ENCODE data around the gene KNOP1.

Gene KNOP1

DNA sequence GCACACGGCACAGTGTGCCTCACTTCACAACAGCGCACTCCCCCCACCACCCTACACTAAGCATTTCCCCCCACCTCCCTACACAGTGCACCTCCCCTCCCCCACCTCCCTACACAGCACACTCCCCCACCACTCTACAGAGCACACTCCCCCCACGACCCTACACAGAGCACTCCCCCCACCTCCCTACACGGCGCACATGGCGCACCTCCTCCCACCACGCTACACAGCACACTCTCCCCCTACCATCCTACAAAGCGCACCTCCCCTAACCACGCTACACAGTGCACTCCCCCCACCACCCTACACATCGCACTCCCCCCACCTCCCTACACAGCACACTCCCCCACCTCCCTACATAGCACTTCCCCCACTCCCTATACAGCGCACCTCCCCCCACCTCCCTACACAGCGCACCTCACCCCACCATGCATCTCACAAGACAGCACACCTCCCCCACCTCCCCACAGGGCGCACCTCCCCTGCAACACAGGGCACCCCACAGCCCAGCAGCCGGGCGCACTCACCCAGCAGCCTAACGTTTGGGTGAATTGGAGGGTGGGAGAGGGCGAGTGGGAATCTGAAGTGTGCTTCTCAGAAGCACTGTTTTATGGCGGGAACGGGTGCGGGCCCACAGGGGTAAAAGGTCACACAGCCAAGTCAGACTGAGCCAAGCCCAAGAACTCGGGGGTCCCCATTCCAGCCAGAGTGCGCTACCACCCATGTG is 10.3 kb downstream of the KNOP1 start:
- no peak for DNase-seq (ENCODE audit: low read depth)

DNA sequence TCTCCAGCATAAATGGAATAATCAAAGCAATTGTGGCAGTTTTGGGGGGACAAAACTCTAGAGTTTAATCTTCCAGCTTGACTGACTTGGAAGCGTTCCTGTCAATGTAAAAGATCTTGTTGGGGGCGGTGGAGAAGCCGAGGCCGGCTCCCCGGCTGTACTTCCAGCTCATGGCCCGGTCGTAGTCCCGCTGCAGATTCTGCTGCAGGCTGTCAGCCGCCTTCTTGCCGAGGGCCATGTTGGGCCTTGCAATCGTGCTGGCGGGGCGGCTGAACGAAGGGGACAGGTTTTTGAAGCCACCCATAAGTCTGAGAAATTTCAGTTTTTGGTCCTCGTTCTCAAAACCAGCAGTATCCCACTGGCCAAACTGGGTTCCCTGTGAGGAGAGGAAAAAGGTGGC is 11.2 kb downstream of the KNOP1 start:
- no peak for DNase-seq (ENCODE audit: low read depth)

DNA sequence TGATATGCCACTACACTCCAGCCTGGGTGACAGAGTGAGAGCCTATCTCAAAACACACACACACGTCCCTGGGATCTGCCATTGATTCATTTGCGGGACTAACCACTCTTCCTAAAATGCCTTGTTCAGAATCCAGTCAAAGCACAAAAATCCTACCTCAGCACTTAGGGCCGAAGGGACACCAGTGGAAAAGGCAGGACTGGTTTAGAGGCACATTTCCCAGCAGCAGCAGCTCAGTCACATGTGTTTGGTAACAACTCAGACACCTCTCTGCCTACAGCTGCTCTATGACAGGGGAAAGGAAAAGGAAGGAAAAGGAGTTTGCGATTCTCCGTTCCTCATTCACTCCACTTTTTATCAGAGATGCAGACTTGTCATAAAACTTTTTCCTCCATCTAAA is 12.2 kb downstream of the KNOP1 start:
- no peak for DNase-seq (ENCODE audit: low read depth)

DNA sequence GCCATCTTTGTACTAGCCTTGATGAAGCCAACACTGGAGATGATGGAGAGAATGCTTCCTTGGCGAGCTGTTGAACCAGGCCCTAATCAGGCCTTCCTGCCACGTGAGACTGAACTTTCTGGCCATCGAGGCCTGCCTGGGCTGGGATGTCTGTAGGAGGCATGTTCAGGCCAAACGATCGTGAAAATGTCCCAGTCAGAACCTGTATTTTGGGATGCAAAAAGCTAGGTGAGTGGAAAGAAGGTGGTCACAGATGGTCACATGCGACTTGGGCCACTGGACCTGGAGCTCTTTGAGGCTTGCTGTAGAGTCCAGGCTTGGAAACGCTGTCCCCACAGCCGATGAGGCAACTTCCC is 12.9 kb downstream of the KNOP1 start:
- DNase-seq (ENCODE audit: low read depth): no peak

DNA sequence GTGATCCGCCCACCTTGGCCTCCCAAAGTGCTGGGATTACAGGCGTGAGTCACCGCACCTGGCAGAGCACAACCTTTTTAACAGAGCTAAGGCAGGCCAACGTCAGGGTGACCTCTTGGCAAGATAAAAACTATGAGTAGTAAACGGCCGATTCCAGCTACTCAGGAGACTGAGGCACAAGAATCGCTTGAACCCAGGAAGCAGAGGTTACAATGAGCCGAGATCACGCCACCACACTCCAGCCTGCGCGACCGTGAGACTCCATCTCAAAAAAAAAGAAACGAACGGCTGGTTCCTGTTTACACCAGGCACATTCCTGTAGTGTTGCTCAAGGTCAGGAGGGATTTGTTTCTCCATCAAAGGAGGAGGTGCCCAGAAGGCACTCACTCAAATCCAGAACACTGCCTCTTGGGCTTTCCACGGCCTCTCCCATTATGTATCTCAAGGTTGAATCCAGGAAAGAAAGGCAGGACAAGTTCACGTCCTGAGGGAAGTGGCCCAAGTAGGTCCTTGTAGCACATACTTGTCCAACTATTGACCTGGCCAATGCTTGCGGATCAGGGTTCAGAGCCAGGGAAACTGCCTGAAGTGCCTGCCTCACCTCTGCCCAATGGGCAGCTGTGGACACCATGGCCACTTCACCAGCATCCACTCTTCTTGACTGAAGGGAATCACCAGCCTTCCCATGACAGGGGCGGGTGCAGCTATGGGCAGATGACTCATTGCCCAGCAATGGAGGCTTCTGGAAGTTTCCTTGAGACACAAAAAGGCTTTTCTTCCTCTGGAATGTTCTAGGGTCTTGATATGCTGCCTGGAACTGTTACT is 13.5 kb downstream of the KNOP1 start:
- DNase-seq (ENCODE audit: low read depth): peak; percentile 95

DNA sequence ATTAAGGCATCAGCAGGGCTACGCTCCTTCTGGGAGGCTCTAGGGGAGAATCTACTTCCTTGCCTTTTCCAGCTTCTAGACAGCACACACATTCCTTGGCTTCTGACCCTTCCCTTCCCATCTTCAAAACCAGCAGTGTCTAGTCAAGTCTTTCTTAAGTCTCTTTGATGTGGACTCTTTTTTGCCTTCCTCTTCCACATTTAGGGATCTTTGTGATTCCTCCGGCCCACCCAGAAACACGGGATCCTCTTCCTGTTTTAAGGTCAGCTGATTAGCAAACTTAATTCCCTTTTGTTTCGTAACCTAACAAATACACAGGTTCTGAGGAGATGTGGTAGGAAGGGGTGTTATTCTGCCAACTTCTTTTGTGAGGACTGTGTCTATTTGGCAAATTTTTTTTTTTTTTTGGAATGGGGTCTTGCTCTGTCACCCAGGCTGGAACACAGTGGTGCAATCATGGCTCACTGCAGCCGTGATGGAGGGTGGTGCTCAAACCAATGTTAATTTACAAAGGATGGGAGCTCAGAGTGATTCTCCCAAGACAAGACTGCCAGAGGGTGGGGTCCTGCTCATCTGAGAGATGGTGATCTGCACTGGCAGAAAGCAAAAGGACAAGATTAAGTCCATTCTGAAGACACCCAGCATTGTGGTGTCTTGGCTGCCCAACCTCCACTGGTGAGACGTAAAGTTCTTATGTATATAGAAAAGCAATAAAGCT is 14.7 kb downstream of the KNOP1 start:
- no peak for DNase-seq (ENCODE audit: low read depth)

DNA sequence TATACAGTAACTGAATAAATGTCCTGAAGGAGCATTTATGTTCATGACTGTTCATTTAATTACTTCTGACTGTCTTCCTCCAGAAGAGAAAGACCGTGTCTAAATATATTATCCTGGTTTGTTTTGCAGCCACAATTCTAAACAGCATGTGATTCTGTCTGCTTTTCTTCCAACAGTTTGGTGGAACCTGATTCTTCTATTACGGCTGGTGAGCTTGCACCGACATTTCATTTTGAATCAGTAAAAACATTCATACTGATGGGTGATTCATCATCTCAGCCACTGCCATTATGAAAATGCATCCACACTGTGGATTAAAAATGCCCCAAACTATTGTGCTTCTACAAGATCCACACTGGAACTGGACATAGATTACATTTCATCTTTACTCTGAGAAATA is 16.9 kb downstream of the KNOP1 start:
- DNase-seq (ENCODE audit: low read depth): peak; percentile 70

DNA sequence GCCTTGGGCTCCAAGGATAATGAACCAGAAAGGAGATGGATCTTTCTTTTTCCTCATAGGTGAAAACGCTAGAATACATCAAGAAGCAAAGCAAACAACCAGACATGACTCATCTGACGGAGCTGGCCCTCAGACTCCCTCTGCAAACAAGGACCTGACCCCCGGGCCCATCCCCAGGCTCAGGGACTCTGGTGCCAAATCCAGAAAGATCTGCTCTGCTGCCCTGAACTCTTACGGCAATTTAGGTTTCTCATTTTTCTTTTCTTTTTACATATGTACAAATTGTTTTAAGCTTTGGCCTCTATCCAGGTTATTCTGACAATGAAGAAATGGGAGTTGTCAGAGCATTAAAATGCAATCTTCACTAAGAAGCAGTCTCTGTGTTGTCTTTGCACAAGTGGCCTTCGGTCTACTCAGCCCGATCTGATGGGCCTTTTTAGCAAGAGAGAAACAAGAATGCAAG is 17.7 kb downstream of the KNOP1 start:
- peak; percentile 86 for DNase-seq (ENCODE audit: low read depth)

DNA sequence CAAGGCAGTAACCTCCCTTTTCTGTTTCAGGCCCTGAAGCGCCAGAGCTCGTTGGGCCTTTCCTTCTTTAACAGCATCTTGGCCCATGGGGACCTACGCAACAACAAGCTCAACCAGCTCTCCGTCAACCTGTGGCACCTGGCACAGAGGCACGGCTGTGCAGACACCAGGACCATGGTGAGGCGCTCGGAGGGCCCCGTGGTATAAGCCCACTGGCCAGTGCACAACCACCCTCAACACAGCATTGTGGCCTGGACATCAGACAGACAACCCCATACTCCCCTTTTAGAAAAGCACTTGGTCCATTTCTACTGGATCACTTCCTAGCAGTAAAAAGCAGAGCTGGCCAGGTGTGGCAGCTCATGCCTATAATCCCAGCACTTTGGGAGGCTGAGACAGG is 18.6 kb downstream of the KNOP1 start:
- DNase-seq (ENCODE audit: low read depth): no peak

DNA sequence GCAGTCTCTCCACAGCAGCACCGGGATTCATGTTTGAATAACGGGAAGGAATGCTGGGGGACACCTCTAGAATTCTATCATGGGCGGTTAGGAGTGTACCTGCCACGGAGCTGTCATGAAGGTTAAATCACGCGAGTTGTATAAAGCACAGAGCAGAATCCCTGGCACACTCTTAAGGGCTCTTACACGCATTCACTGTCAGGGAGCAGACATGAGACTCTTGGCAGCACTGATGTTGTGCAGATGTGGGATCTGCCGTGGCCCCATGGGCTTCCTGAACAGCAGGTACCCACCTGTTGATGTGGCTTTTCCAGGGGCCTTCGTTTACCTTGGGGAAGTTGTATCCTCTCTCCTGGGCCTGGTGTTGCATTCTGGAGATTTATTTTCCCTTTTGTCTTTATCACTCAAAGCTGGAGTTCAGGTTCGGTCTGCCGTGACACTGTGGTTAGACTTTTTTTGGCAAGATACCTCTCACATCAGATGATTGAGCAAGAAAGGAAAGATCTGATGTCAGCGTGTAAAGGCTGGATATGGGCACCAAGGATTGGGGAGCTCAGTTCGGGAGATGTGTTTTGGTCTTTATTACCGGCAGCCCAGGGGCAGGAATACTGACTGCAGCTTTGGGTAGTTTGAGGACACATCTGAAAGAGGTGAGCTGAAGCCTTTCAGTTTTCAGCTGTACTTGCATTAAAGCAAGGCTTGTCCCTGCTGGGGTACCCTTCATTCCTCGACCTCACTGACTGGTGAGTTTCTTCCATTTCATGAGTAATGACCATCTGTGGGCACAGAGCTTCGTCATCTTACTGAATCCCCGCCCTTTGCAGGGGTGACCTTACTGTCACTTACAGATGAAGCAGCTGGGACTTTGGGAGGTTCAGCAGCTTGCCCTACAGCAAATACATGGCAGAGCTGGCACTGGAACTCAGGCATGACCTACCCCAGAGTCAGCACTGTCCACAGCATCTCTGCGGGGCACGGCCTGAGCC is 19.3 kb downstream of the KNOP1 start:
- DNase-seq (ENCODE audit: low read depth): peak; percentile 74

DNA sequence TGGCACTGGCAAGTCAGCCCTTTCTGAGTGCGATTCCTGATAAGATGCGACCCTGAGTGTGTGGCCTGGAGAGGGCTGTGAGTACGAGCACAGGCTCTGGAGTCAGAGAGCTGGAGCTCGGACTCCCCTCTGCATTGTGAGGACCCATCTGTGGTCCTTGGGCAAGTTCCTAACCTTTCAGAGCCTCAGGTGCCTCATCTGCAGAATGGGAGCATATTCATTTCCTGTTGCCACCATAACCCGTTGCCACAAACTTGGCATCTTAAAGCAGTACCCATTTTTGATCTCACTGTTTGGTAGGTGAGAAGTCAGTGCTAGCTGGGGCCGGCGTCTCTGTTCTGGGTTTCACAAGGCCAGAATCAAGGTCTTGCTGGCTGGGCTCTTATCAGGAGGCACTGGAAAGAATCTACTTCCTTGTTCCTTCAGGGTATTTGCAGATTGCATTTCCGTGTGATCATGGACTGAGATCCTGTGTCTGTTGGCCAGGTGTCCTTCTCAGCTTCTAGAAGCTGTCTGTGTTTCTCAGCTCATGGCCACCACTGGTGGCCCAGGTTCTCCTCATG is 20.2 kb downstream of the KNOP1 start:
- DNase-seq (ENCODE audit: low read depth): no peak

DNA sequence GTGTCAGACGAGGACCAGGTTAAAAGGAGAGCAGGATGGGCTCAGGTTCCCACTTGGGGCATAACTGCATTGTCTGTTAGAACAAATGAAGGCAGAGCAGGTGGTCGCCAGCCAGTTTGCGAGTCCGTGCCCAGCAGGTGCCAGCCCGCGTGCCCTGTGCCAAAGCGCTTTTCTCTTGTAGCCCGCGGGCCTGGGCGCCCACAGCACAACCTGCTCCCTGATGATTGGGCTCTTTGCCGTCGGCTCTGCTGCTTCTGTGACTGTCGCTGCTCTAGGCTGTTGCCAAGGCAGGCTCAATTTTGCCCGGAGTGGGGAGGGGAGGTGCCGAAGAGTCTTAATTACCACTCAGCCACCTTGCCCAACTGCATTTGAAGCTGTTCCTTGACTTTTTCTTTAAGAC is 21.1 kb downstream of the KNOP1 start:
- no peak for DNase-seq (ENCODE audit: low read depth)

DNA sequence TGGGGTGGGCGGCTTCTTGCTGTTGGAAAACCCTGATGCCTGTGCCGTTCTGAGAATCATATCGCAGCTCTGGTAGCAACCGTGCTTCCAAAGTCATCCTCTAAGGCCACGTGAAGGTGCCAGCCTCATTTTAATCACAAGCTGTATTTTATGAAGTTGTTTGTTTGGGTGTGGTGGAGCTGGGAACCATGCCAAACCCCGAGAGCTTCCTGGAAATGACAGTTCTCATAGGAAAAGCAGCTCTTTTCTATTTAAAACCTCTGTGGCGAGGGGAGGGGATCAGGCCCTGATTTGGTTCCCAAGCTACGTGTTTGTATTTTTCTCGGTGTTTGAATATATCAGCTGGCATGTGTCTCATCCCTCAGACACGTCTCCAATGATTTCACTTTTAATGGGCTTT is 21.7 kb downstream of the KNOP1 start:
- peak; percentile 95 for DNase-seq (ENCODE audit: low read depth)

DNA sequence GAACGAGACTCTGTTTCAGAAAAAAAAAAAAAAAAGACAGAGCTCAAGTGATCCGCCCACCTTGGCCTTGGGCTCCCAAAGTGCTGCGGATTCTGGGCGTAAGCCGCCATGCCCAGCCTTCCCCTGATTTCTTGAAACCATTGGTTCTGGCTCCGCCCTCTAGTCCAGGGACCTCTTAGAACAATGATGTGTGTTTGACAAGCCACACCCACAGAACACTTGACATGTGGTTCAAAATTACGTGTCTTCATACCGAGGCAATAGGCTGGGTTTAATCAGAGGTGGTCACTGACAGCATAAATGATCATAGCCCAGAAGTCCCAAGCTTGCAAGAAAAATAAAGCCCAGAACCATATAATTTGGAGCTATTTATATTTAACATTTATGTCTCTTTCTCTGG is 23.0 kb downstream of the KNOP1 start:
- DNase-seq (ENCODE audit: low read depth): no peak

DNA sequence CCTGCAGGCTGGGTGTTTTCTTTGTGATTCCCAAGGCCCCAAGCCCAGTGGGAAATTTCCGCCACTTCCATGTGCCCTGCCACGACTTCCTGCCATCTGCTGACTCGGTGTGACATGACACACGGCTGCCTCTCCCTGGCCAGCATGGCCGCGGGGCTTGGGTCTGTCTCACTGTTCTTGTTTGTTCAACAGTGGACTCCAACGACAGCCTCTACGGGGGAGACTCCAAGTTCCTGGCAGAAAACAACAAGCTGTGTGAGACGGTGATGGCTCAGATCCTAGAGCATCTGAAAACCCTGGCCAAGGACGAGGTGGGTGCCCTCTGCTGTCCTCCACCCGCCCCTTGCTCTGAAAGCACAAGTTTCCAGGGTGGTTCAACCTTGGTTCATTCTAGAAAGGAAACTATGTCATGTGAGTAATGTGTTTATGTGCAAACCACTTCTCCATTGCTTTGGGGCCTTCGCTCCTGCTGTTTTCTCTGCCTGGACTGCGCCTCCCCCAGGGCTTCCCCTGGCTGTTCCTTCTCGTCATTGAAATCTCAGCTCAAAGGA is 26.8 kb downstream of the KNOP1 start:
- DNase-seq (ENCODE audit: low read depth): no peak

DNA sequence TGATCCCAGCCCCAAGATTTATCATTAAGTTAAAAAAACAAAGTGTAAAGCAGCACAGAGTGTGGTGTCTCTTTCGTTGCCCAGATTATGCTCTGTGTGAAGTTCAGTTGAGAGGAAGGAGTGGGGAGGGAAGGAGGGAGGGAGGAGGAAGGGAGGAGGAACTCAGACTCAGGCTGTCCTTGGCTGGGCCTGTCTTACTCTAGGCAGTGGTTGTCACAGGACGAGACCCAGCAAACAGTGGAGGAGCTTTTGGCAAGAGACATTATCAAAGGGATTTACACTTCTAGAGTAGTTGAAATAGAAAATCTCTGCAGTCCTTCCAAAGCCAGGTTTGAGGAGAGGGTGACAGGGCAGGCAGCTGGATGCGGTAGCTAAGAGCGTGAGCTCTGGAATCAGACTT is 27.8 kb downstream of the KNOP1 start:
- no peak for DNase-seq (ENCODE audit: low read depth)

DNA sequence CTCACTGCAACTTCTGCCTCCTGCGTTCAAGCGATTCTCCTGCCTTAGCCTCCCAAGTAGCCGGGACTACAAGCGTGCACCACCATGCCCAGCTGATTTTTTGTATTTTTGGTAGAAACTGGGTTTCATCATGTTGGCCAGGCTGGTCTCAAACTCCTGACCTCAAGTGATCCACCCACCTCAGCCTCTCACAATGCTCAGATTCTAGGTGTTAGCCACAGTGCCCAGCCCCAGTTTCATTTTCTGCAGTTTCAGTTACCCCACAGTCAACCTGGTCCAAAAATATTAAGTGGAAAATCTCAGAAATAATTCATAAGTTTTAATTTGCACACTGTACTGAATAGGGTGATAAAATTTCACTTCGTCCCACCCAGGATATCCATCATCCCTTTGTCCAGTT is 28.7 kb downstream of the KNOP1 start:
- DNase-seq (ENCODE audit: low read depth): no peak

DNA sequence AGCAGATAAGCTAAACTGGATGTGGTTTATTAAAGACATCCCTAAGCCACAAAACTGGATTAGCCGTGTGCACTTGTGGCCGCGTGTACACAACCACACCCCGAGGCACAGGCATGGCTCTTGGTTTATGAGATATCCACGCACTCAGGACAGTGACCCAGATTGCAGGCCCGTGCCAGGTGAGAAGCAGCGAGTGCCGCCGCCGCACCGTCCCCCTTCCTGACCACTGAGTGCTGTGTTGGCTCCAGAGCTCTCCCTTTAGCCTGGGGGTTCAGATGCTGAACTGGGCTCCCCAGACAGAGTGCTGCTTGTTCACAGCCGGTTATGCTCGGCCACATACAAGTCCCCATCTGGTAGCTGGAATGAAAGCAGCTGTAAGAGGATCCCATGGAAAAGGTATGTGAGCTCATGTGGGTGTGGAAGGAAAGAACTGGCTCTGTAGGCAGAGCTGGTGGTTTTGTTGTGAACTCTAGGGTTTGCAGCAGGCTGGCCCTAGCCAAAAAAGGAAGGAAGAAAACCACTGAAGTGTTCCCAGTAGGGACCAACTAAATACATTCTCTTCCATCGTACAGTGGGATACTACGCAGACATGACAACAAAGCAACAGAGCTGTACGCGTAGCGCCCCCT is 29.5 kb downstream of the KNOP1 start:
- no peak for DNase-seq (ENCODE audit: low read depth)

DNA sequence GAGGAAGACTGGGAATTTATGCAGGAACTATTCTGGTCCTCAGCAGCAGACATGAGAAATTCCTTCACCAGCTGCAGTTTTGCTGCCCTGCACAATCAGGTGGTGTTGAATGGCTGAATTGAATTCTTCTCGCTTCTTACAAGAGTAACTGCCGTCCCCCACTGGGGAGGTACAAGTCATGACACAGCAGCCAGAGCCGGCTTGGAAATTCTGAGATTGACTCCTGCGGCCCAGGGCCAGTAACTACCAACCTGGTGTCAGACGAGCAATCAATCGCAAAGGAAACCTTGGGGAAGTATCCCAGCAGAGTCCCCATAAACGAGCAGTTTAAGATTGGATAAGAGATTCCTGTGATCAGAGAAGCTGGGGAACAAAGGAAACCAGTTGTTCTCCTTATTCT is 30.7 kb downstream of the KNOP1 start:
- DNase-seq (ENCODE audit: low read depth): no peak

DNA sequence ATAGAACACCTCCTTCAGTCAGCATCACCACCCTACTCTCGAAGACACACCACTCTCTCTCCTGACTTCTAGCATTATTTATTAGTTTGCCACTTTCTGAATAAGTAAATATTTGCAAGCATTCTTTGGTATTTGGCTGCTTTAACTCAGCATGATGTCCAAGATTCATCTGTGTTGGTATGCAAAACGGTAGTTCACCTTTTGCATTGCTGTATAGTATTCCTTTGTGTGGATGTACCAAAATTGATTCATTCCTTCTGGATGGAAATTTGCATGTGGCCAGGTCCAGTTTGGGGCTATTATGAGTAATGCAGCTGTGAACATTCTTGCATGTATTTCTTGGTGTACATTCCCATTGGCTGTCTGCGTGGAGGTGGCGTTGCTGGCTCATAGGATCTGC is 32.9 kb downstream of the KNOP1 start:
- DNase-seq (ENCODE audit: low read depth): no peak

Data from iris pigment epithelial cell (primary cell).